ENCODE measurements around the gene WBP2.

WBP2 gene

GRCh38 chr17:75878174-75878998 is 23.3 kb upstream of the WBP2 start, which contains the start of gene TRIM47:
TSS of gene TRIM47 (minus strand) at chr17:75878581. CDS start at chr17:75878548, 33 bp downstream.
- Histone ChIP-seq H3K4me1 (ENCODE audit: low read length) (peaks cover 16% of the 10 kb centered on the region), H4K20me1 (ENCODE audit: insufficient read depth, low read length) (no peaks in the 10 kb centered on the region), H3K36me3 (replicated peaks; ENCODE audit: insufficient read depth, low read length) (peaks cover 4% of the 10 kb centered on the region; the same call in 1 of the 2 replicates), H3F3A (ENCODE audit: insufficient read depth, low read length) (peaks cover 37% of the 10 kb centered on the region), H3K79me2 (ENCODE audit: low read length) (peaks cover 35% of the 10 kb centered on the region), H2AFZ (ENCODE audit: low read length) (no peak within 1 kb of the TSS), H3K4me2 (ENCODE audit: low read depth, low read length) (peak within 1 kb of the TSS; percentile 97), H3K9ac (ENCODE audit: low read length) (peak within 1 kb of the TSS; percentile 100), H3K4me3 (ENCODE audit: low read length) (peak within 1 kb of the TSS; percentile 92), H3K27ac (ENCODE audit: low read length) (peak within 1 kb of the TSS; percentile 99), H3K27me3 (replicated peaks; ENCODE audit: insufficient read depth, low read length) (no peaks in the 10 kb centered on the region), H3K9me2 (replicated peaks; ENCODE audit: insufficient read depth, low read length) (no peaks in the 10 kb centered on the region), H3K9me3 (replicated peaks; ENCODE audit: insufficient read depth, low read length) (no peaks in the 10 kb centered on the region)
- no peak for TF ChIP-seq EZH2 (optimal IDR thresholded peaks at IDR 0.05; ENCODE audit: low read depth, low read length)
- no peak for TF ChIP-seq EZH2phosphoT487 (IDR thresholded peaks at IDR 0.05; ENCODE audit: low read length)
- TF ChIP-seq CTCF (IDR thresholded peaks at IDR 0.05; ENCODE audit: low read length) = no peak
- DNase-seq = peak; percentile 80

- H2AFZ ChIP-seq (ENCODE audit: low read length) = no peak overlapping the region
- H3F3A ChIP-seq (ENCODE audit: insufficient read depth, low read length) = peaks cover 41% of the 10 kb centered on the region
- H3K9me2 ChIP-seq (replicated peaks; ENCODE audit: insufficient read depth, low read length) = no peaks in the 10 kb centered on the region
- H3K4me3 ChIP-seq (ENCODE audit: low read length) = peak overlapping the region; percentile 92
- H3K79me2 ChIP-seq (ENCODE audit: low read length) = peaks cover 35% of the 10 kb centered on the region
- TF ChIP-seq CTCF (IDR thresholded peaks at IDR 0.05; ENCODE audit: low read length) (peak; percentile 38), EZH2 (optimal IDR thresholded peaks at IDR 0.05; ENCODE audit: low read depth, low read length) (no peak), EZH2phosphoT487 (IDR thresholded peaks at IDR 0.05; ENCODE audit: low read length) (no peak)
- H3K36me3 ChIP-seq (replicated peaks; ENCODE audit: insufficient read depth, low read length) = peaks cover 4% of the 10 kb centered on the region; the same call in 1 of the 2 replicates
- H4K20me1 ChIP-seq (ENCODE audit: insufficient read depth, low read length) = no peaks in the 10 kb centered on the region
- peaks cover 22% of the 10 kb centered on the region for H3K4me1 ChIP-seq (ENCODE audit: low read length)
- peak overlapping the region; percentile 99 for H3K27ac ChIP-seq (ENCODE audit: low read length)
- DNase-seq = peak; percentile 82
- peak overlapping the region; percentile 97 for H3K4me2 ChIP-seq (ENCODE audit: low read depth, low read length)
- no peaks in the 10 kb centered on the region for H3K27me3 ChIP-seq (replicated peaks; ENCODE audit: insufficient read depth, low read length)
- H3K9ac ChIP-seq (ENCODE audit: low read length) = peak overlapping the region; percentile 100
- no peaks in the 10 kb centered on the region for H3K9me3 ChIP-seq (replicated peaks; ENCODE audit: insufficient read depth, low read length)
These were observed 22.6 kb upstream of the WBP2 start for GRCh38 chr17:75877752-75878173.

GRCh38 chr17:75876938-75877751 is 22.0 kb upstream of the WBP2 start:
- Histone ChIP-seq H3K27ac (ENCODE audit: low read length) (peak overlapping the region; percentile 99), H3K9me2 (replicated peaks; ENCODE audit: insufficient read depth, low read length) (no peaks in the 10 kb centered on the region), H4K20me1 (ENCODE audit: insufficient read depth, low read length) (no peaks in the 10 kb centered on the region), H3K79me2 (ENCODE audit: low read length) (peaks cover 35% of the 10 kb centered on the region), H3K4me1 (ENCODE audit: low read length) (peaks cover 28% of the 10 kb centered on the region), H3F3A (ENCODE audit: insufficient read depth, low read length) (peaks cover 45% of the 10 kb centered on the region), H3K9me3 (replicated peaks; ENCODE audit: insufficient read depth, low read length) (no peaks in the 10 kb centered on the region), H3K36me3 (replicated peaks; ENCODE audit: insufficient read depth, low read length) (peaks cover 4% of the 10 kb centered on the region; the same call in 1 of the 2 replicates), H3K9ac (ENCODE audit: low read length) (peak overlapping the region; percentile 100), H3K4me2 (ENCODE audit: low read depth, low read length) (peak overlapping the region; percentile 97), H3K4me3 (ENCODE audit: low read length) (peak overlapping the region; percentile 92), H3K27me3 (replicated peaks; ENCODE audit: insufficient read depth, low read length) (no peaks in the 10 kb centered on the region), H2AFZ (ENCODE audit: low read length) (no peak overlapping the region)
- DNase-seq = peak; percentile 85
- TF ChIP-seq EZH2 (optimal IDR thresholded peaks at IDR 0.05; ENCODE audit: low read depth, low read length) = no peak
- no peak for TF ChIP-seq EZH2phosphoT487 (IDR thresholded peaks at IDR 0.05; ENCODE audit: low read length)
- TF ChIP-seq CTCF (IDR thresholded peaks at IDR 0.05; ENCODE audit: low read length) = no peak

All from MM.1S (cell line).